Upper lobe of right lung (tissue), 1 donor: ENCODE results near the gene LGALS14. TPM values are rescaled to one million over a fixed set of nuclear protein-coding genes. Genes with fewer than 3 reads are reported as not detected.

Source experiments
- ATAC-seq: fragments of 200-7000 bp; cut with Tn5 transposase; one replicate; pipeline ENCODE4 v1.9.1; 2020; ENCODE audit warnings: mild to moderate bottlenecking, moderate library complexity
- DNase-seq: peaks from one replicate; pipeline ENCODE4 v3.0.0-alpha.2; 2020
- H3K27ac ChIP-seq: fragments of 200-600 bp; one replicate; pipeline ENCODE4 v1.8.0; 2022
- H3K27me3 ChIP-seq: fragments of 200-600 bp; one replicate; pipeline ENCODE4 v1.8.0; 2022; ENCODE audit warnings: mild to moderate bottlenecking
- H3K36me3 ChIP-seq: fragments of 200-600 bp; one replicate; pipeline ENCODE4 v1.8.0; 2022
- H3K4me1 ChIP-seq: fragments of 200-600 bp; one replicate; pipeline ENCODE4 v1.8.0; 2022
- H3K4me3 ChIP-seq: fragments of 200-600 bp; one replicate; pipeline ENCODE4 v1.8.0; 2022; ENCODE audit warnings: mild to moderate bottlenecking
- H3K9me3 ChIP-seq: fragments of 200-600 bp; one replicate; pipeline ENCODE4 v1.8.0; 2022
- intact Hi-C: fragments of 100-400 bp; cut with DNase I; formaldehyde crosslinking; loops from one replicate; pipeline ENCODE4 v1.11.0; 2022
- total RNA-seq: library from RNA; stranded (reverse); fragmentation: NEBNext Ultra II Directional; extraction: Animal tissue kit (Norgen Biotek cat#: 25700); gene quantifications from one replicate; pipeline ENCODE4 v1.2.1, GENCODE V29; 2021
- TF ChIP-seq, protein P1 (sequence below): fragments of 200-600 bp; IDR thresholded peaks from one replicate; pipeline ENCODE4 v1.8.0; 2022; ENCODE audit warnings: antibody characterized with exemption
- donor health status: DM: no; HTN: yes; CAD: no; lungs with severe emphysema.

LGALS14 gene
- total RNA-seq, 1 donor from 2014 or later, result not detected

- no peak for DNase-seq
- TF ChIP-seq, protein P1, sequence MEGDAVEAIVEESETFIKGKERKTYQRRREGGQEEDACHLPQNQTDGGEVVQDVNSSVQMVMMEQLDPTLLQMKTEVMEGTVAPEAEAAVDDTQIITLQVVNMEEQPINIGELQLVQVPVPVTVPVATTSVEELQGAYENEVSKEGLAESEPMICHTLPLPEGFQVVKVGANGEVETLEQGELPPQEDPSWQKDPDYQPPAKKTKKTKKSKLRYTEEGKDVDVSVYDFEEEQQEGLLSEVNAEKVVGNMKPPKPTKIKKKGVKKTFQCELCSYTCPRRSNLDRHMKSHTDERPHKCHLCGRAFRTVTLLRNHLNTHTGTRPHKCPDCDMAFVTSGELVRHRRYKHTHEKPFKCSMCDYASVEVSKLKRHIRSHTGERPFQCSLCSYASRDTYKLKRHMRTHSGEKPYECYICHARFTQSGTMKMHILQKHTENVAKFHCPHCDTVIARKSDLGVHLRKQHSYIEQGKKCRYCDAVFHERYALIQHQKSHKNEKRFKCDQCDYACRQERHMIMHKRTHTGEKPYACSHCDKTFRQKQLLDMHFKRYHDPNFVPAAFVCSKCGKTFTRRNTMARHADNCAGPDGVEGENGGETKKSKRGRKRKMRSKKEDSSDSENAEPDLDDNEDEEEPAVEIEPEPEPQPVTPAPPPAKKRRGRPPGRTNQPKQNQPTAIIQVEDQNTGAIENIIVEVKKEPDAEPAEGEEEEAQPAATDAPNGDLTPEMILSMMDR, result no peak
- H3K27me3 ChIP-seq, result no peaks in the 10 kb centered on the region
These were observed 48.5 kb downstream of the LGALS14 start for GRCh38 chr19:39752795-39753194.

GRCh38 chr19:39754544-39754943, 50.3 kb downstream of the LGALS14 start:
- intact Hi-C loops, result no loop called here
- Histone ChIP-seq H3K27me3 (peaks cover 7% of the 10 kb centered on the region), H3K27ac (no peak overlapping the region), H3K4me3 (no peak overlapping the region), H3K4me1 (no peaks in the 10 kb centered on the region), H3K9me3 (no peaks in the 10 kb centered on the region), H3K36me3 (no peaks in the 10 kb centered on the region)
- ATAC-seq (no peak), DNase-seq (no peak)
- TF ChIP-seq, protein P1, result no peak

More at GRCh38 chr19:39752795-39753194, 48.5 kb downstream of the LGALS14 start:
- Histone ChIP-seq H3K36me3 (no peaks in the 10 kb centered on the region), H3K4me3 (no peak overlapping the region), H3K4me1 (no peaks in the 10 kb centered on the region), H3K9me3 (no peaks in the 10 kb centered on the region), H3K27ac (no peak overlapping the region)
- intact Hi-C loops, result no loop called here
- ATAC-seq, result no peak

- ATAC-seq (no peak), DNase-seq (no peak)
- Histone ChIP-seq H3K27ac (no peak overlapping the region), H3K4me1 (no peaks in the 10 kb centered on the region), H3K27me3 (peaks cover 7% of the 10 kb centered on the region), H3K4me3 (no peak overlapping the region), H3K9me3 (no peaks in the 10 kb centered on the region), H3K36me3 (no peaks in the 10 kb centered on the region)
- intact Hi-C loops, result no loop called here
- TF ChIP-seq, protein P1, result no peak
These were observed 50.7 kb downstream of the LGALS14 start for GRCh38 chr19:39754971-39755370.

Other genes with a start within 250 kb of the LGALS14 start
- 43.9 TPM for gene TIMM50, start 223.6 kb upstream of the LGALS14 start, total RNA-seq
- not detected for gene DLL3, start 205.5 kb upstream of the LGALS14 start, total RNA-seq
- not detected for gene SELENOV, start 189.3 kb upstream of the LGALS14 start, total RNA-seq
- 2.4 TPM for gene EID2B, start 171.6 kb upstream of the LGALS14 start, total RNA-seq
- gene EID2, start 164.3 kb upstream of the LGALS14 start, total RNA-seq, result 13.5 TPM
- not detected for gene LGALS13, start 102.0 kb upstream of the LGALS14 start, total RNA-seq
- gene LGALS16, start 48.6 kb upstream of the LGALS14 start, total RNA-seq, result not detected
- not detected for gene CLC, start 33.5 kb downstream of the LGALS14 start, total RNA-seq
- gene LEUTX, start 74.4 kb downstream of the LGALS14 start, total RNA-seq, result not detected
- gene DYRK1B, start 129.7 kb downstream of the LGALS14 start, total RNA-seq, result 16.7 TPM
- gene FBL, start 141.9 kb downstream of the LGALS14 start, total RNA-seq, result 123 TPM
- gene FCGBP, start 230.2 kb downstream of the LGALS14 start, total RNA-seq, result 10.3 TPM